Motor neuron (in vitro differentiated cells): ENCODE data around the gene MYO3A. TPM values are rescaled to one million over a fixed set of nuclear protein-coding genes. Genes with fewer than 3 reads are reported as not detected.

Experiments
- ATAC-seq, 8 experiments: fragments of 200-7000 bp; cut with Tn5 transposase; replicated peaks in 6 of 8; 2 replicates each; pipeline ENCODE4 v1.8.0; 2021; ENCODE audit warnings: mild to moderate bottlenecking in 8 of 8, moderate library complexity in 8 of 8
- H3K27ac ChIP-seq, 2 donors: fragments of 250-450 bp; sonication (Bioruptor Pico); 2 replicates each; pipeline ENCODE4 v1.9.0; 2021; ENCODE audit warnings: antibody characterized with exemption in 2 of 2, mild to moderate bottlenecking in 2 of 2, moderate library complexity in 1 of 2
- H3K4me1 ChIP-seq, 2 donors: fragments of 250-450 bp; sonication (Bioruptor Pico); replicated peaks in 1 of 2; 2 replicates each; pipeline ENCODE4 v1.6.1; 2021; ENCODE audit warnings: antibody characterized with exemption in 2 of 2, mild to moderate bottlenecking in 2 of 2, moderate library complexity in 1 of 2
- H3K4me3 ChIP-seq, 5 donors: fragments of 250-450 bp; sonication (Bioruptor Pico); 2 replicates each; pipeline ENCODE4 v1.9.0; 2021; ENCODE audit warnings: antibody characterized with exemption in 5 of 5, mild to moderate bottlenecking in 5 of 5, moderate library complexity in 4 of 5
- WGBS, 10 experiments: fragments of 450-650 bp; shearing (Covaris generic); methylation state at CpG; one replicate each; pipeline ENCODE4 v1.0.0; 2022; 5-methylcytosine and 5-hydroxymethylcytosine counted together
- in situ Hi-C, 9 experiments: fragments of 400-800 bp; cut with MboI; loops; one replicate each; pipeline ENCODE4 v1.15.0; 2021; ENCODE audit warnings: low sequenced_read_pairs in 9 of 9, low pct_unique_long_range_greater_than_20kb in 2 of 9; ENCODE audit not compliant: unreplicated experiment in 9 of 9
- total RNA-seq, 8 experiments: library from RNA; unstranded; fragments of 300-600 nt; gene quantifications; 2 replicates each; pipeline versions ENCODE4 v1.2.3 to v1.2.4, GENCODE V29; 2022

The MYO3A gene, protein sequence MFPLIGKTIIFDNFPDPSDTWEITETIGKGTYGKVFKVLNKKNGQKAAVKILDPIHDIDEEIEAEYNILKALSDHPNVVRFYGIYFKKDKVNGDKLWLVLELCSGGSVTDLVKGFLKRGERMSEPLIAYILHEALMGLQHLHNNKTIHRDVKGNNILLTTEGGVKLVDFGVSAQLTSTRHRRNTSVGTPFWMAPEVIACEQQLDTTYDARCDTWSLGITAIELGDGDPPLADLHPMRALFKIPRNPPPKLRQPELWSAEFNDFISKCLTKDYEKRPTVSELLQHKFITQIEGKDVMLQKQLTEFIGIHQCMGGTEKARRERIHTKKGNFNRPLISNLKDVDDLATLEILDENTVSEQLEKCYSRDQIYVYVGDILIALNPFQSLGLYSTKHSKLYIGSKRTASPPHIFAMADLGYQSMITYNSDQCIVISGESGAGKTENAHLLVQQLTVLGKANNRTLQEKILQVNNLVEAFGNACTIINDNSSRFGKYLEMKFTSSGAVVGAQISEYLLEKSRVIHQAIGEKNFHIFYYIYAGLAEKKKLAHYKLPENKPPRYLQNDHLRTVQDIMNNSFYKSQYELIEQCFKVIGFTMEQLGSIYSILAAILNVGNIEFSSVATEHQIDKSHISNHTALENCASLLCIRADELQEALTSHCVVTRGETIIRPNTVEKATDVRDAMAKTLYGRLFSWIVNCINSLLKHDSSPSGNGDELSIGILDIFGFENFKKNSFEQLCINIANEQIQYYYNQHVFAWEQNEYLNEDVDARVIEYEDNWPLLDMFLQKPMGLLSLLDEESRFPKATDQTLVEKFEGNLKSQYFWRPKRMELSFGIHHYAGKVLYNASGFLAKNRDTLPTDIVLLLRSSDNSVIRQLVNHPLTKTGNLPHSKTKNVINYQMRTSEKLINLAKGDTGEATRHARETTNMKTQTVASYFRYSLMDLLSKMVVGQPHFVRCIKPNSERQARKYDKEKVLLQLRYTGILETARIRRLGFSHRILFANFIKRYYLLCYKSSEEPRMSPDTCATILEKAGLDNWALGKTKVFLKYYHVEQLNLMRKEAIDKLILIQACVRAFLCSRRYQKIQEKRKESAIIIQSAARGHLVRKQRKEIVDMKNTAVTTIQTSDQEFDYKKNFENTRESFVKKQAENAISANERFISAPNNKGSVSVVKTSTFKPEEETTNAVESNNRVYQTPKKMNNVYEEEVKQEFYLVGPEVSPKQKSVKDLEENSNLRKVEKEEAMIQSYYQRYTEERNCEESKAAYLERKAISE (N-terminal part only)
- total RNA-seq = 1 to 10 TPM in 4 of 8 experiments, under 1 TPM in 3, not detected in 1; 0.07 to 4.0 (median 1.6) TPM

DNA sequence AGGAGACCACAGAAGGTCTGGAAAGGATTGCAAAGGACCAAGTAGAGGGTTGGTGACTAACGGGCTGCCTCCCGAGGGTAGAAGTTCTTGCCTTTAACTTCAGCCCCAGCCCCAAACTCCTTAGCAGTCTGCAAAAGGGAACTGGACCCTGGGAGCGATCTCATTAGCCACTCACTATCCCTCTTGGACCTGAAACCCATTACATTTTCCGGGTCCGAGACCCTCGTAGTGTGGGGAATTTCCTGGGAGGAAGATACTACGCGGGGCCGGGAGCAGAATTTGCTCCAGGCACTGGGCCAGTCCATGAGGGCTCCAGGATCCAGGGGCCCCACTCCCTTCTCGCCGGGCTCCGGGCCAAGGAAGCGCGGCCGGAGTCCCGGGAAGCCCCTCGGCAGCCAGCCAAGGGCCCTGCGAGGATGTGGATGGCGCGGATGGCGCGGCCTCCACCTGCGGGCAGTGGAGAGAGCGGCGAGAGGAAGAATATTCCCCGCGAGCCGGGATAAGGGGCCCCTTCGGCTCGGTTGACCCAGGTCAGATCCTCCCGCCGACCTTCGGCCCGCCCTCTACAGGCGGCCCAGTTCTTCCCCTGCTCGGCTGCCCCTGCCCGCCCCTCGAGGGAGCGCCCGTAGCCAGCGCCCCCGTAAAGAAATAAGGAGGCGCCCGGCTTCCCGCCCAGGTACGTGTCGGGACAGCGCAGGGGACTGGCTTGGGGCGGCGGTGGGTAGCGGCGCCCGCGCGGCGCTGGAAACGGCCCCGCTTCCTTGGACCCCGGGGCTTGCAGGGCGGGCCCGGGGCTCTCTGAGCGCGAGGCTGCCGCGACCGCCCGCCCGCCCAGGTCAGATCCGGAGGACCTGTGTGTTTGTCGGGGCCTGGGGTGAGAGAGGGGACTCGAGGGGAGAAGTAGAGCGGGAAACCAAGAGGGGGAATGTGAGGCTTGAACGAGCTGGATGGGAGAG is at the start of gene MYO3A:
MYO3A (plus strand) TSS at position 577 of the 956 bp plus-strand sequence. CDS start 17,882 bp downstream, outside the sequence.
- H3K27ac ChIP-seq = peak within 1 kb of the TSS in 1 of 2 donors; percentile 47
- peak in 6 of 8 experiments; percentile 67 to 80 (median 76) for ATAC-seq
- peaks cover 10 to 22% of the 10 kb centered on the region in 2 donors for H3K4me1 ChIP-seq
- in situ Hi-C loops = no loop called here
- WGBS, 10 experiments = 0 to 90% (median 32%) methylated on average over 1 to 18 of the region's 73 CpGs; no CpG with 5 or more reads in 3 of the 10 experiments
- H3K4me3 ChIP-seq = peak within 1 kb of the TSS; percentile 33 to 50 (median 45)

DNA sequence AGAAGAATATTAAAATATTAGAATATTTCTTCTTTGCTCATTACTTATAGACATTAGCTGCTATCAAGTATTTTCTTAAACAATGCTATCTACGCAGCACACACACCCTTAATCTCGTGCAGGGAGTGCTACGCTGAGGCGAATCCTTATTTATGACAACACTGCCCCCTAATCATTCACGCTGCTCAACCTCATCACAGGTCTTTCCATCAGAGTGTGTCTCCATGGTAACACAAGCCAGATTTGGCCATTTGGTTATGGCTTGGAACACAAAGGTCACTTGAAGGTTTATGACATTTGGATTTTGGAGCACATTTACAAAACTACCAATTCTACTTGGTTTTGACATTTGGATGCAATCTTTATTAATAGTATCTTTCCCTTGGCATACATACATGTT is 45.4 kb upstream of the MYO3A start:
- peak in 5 of 8 experiments; percentile 47 to 78 (median 65) for ATAC-seq
- Histone ChIP-seq H3K27ac (no peak overlapping the region), H3K4me3 (no peak overlapping the region), H3K4me1 (peaks cover 3 to 10% of the 10 kb centered on the region in 2 donors)
- WGBS, 10 experiments = 0 to 67% (median 38%) methylated on average over 1 to 5 of the region's 5 CpGs; no CpG with 5 or more reads in 2 of the 10 experiments
- in situ Hi-C loops = loop anchor here in 2 of 9 experiments (25.0 kb wide), 2 partner anchors 374 to 399 kb away; no protein-coding TSS in a partner anchor

DNA sequence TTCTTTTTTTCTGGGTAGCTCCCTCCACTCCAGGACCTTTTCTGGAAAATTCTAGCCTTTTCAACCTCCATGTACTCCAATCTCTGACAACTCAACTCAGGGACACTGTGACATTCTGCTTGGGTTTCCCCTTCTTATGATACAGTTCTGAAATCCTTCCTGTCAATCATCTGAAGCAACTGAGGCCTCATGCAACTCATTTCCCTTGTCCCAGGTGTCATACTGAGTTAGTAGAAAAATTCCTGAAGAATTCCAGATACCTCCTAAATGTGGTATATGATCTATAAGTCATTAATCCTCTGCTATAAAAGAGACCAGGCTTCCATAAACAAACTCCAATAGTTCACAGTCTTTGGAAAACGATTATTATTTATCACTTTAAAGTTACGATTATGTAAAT is 43.0 kb upstream of the MYO3A start:
- Histone ChIP-seq H3K4me3 (no peak overlapping the region), H3K4me1 (peaks cover 3 to 12% of the 10 kb centered on the region in 2 donors), H3K27ac (no peak overlapping the region)
- in situ Hi-C loops = loop anchor here in 2 of 9 experiments (25.0 kb wide), 2 partner anchors 371 to 396 kb away; no protein-coding TSS in a partner anchor
- 0 to 100% (median 74%) methylated on average over 1 to 2 of the region's 2 CpGs; no CpG with 5 or more reads in 1 of the 10 experiments for WGBS, 10 experiments
- no peak for ATAC-seq

DNA sequence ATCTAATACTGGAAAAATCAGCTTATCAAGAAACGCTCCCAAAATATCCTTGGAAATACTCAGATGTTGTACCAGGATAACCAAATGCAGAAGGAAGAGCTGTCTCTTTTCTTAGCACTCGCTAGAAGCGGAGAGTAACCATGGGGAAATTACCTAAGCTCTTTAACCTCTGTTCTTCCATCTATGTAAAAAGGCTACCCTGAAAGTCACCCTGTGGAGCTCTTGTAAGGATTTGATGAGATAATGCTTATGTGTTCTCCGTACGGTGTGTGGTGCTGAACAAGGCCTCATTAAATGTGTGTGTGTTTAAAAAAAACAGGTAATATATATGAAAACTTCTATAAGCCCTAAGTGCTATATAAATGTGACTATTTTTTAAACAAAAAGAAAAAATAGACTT is 38.2 kb upstream of the MYO3A start:
- 0 to 90% (median 30%) methylated on average over 1 to 5 of the region's 5 CpGs; no CpG with 5 or more reads in 1 of the 10 experiments for WGBS, 10 experiments
- H3K4me1 ChIP-seq = peaks cover 0 to 17% of the 10 kb centered on the region in 2 donors
- H3K27ac ChIP-seq = no peak overlapping the region
- ATAC-seq = no peak
- in situ Hi-C loops = loop anchor here in 2 of 9 experiments (25.0 kb wide), 2 partner anchors 366 to 391 kb away; no protein-coding TSS in a partner anchor
- no peak overlapping the region for H3K4me3 ChIP-seq

DNA sequence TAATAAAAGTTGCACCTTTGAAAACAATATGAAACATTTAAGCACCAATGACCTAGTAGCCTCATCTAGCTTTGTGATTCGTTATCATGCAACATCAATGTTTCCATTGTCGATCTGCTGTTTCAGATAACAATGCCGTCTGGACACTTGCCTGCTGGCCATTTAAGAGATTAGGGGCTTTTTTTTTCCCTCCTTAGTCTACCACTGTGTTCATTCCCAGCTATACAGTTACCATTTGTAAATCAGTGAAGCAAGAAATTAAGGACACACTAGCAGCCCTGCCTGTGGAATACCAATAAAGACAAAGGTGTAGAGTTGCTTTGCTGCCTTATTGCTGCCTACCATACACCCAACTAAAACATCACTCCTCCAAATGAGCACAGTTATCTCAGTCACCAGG is 37.6 kb upstream of the MYO3A start:
- peak in 2 of 8 experiments; percentile 38 to 53 for ATAC-seq
- no peak overlapping the region for H3K4me3 ChIP-seq
- 10 to 38% (median 19%) methylated on average over 2 to 3 of the region's 3 CpGs; no CpG with 5 or more reads in 4 of the 10 experiments for WGBS, 10 experiments
- peaks cover 0 to 17% of the 10 kb centered on the region in 2 donors for H3K4me1 ChIP-seq
- in situ Hi-C loops = loop anchor here in 2 of 9 experiments (25.0 kb wide), 2 partner anchors 366 to 391 kb away; no protein-coding TSS in a partner anchor
- no peak overlapping the region for H3K27ac ChIP-seq

DNA sequence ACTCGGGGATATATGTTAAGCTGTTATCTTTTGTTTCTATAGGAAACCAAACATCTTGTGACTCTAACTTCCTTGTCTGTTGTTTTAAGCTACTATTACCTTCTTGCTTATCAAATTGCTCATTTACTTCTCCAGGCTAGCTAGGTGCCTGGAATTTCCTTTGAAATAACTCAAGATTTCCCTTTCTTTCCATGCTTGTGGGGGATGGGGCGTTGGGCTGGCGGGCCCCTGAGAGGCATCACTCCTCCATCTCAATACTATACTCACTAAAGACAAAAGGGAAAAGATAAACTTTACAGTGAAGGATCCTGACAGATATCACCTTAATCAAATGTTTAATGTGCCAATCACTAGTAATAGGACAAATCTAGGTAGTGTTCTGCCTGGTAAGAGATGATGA is 34.7 kb upstream of the MYO3A start:
- Histone ChIP-seq H3K27ac (no peak overlapping the region), H3K4me3 (no peak overlapping the region), H3K4me1 (peaks cover 2 to 28% of the 10 kb centered on the region in 2 donors)
- 11 to 100% (median 93%) methylated on average over 1 to 3 of the region's 3 CpGs; no CpG with 5 or more reads in 4 of the 10 experiments for WGBS, 10 experiments
- no peak for ATAC-seq
- in situ Hi-C loops = loop anchor here in 2 of 9 experiments (25.0 kb wide), 2 partner anchors 363 to 388 kb away; no protein-coding TSS in a partner anchor

DNA sequence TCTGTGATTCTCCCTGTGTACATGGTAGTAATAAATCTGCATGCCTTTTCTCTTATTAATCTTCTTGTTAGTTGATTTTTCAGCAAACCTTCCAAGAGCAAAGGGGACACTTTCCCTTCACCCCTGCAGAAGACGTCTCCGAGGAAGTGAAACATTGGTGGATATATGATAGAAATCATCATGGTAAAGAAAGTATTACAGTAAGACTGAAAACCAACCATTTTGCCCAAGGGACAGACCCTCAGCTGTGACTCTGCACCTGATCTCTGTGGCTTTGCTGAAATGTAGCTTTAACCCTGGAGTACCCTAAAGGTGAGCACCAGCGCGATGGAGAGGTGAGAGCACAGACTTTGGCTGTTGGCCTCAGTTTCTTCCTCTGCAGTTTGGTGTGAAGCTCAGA is 32.8 kb upstream of the MYO3A start:
- ATAC-seq = no peak

DNA sequence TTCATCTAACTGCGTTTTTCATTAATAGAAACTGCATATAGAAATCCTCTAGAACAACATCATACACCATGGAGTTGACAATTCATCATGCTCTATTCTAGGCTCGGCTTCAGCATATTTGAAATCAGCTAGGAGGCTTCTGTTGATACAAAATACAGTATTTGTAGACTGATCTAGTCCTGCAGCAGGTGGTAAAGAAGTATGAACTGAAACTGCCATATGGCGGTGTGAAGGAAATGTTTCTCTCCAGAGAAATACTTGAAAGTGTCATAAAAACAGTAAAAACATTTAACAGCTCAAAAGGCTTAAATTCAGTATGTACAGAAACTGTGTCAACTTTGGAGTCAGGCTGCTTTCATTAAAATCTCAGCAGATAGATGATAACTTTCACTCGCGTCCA is 32.0 kb upstream of the MYO3A start:
- in situ Hi-C loops = no loop called here
- no peak overlapping the region for H3K4me3 ChIP-seq
- H3K27ac ChIP-seq = no peak overlapping the region
- WGBS, 10 experiments = 0 to 100% (median 38%) methylated on average over 1 to 5 of the region's 5 CpGs; no CpG with 5 or more reads in 1 of the 10 experiments
- ATAC-seq = no peak
- H3K4me1 ChIP-seq = peaks cover 3 to 18% of the 10 kb centered on the region in 2 donors

More for the DNA sequence above, 32.8 kb upstream of the MYO3A start:
- H3K4me3 ChIP-seq = no peak overlapping the region
- in situ Hi-C loops = no loop called here
- peaks cover 3 to 26% of the 10 kb centered on the region in 2 donors for H3K4me1 ChIP-seq
- H3K27ac ChIP-seq = no peak overlapping the region
- 0 to 100% (median 73%) methylated on average over 1 to 4 of the region's 4 CpGs; no CpG with 5 or more reads in 4 of the 10 experiments for WGBS, 10 experiments

DNA sequence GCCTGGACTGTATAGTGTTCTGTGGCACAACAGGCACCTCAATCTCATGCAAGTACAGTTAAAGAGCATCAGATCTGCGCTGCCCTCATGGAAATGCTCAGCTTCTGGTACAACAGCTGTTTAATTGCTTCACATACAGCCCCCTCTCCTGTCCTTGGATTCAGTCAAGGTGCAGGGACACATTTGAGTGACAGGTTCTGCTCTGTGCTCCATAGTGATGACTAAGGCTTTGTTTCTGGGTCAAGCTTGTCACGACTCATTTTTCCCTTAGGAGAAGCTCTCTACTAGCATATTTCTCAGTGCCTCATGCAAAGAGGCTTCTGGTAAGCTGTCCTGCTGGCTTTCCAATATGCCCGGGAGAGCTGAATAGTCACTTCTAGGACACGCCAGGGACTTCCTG is 26.8 kb upstream of the MYO3A start:
- peak overlapping the region in 1 of 2 donors; percentile 21 for H3K27ac ChIP-seq
- H3K4me1 ChIP-seq = peaks cover 3 to 21% of the 10 kb centered on the region in 2 donors
- whole genome bisulfite sequencing, 10 experiments = 0 to 80% (median 47%) methylated on average over 2 to 4 of the region's 4 CpGs; no CpG with 5 or more reads in 3 of the 10 experiments
- peak in 4 of 8 experiments; percentile 41 to 88 (median 70) for ATAC-seq
- in situ Hi-C loops = no loop called here
- H3K4me3 ChIP-seq = no peak overlapping the region

DNA sequence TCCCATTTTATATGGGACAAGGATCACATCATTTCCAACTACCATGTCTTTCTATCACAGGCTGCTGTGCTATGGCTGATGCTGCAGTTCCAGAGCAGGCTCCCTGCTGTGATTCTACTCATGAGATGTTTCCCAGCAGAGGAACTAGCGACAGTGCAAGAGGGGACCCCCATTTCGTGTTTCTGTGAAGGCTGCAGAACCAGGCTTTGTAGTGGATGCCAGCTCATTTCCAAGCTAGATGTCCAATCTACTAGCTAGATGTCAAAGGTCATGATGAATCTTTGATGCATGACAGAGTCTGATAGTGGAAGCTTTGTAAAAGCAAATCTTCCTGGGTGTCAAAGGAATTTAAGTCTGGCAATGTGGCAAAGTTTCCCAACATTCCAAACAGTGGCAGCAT is 21.2 kb upstream of the MYO3A start:
- Histone ChIP-seq H3K4me1 (peaks cover 0 to 5% of the 10 kb centered on the region in 2 donors), H3K27ac (no peak overlapping the region), H3K4me3 (no peak overlapping the region)
- 0 to 40% (median 0%) methylated on average over 1 to 2 of the region's 2 CpGs; no CpG with 5 or more reads in 5 of the 10 experiments for WGBS, 10 experiments
- peak in 2 of 8 experiments; percentile 24 to 32 for ATAC-seq
- in situ Hi-C loops = no loop called here

DNA sequence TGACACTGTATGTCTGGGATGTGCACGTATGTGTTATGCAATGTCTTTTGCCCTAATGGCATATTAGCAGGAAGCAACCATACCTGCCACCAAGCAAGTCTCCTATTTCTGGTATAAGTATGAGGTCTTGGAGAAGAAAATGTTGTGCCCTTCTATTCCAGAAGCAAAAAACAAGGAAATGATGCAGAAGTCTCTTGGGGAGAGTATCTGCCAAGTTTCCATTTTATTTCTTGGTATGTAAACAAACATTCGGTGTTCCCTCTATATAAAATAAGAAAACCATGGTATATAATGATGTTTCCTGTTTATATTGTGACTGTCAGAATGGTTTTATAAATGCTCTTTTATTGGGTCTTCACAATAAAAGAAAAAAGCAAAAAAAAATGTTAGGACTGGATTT is 19.3 kb upstream of the MYO3A start:
- WGBS, 10 experiments = 14 to 100% (median 92%) methylated on average over 1 to 2 of the region's 2 CpGs
- H3K27ac ChIP-seq = no peak overlapping the region
- no peak overlapping the region for H3K4me3 ChIP-seq
- in situ Hi-C loops = no loop called here
- ATAC-seq = no peak
- peaks cover 0 to 5% of the 10 kb centered on the region in 2 donors for H3K4me1 ChIP-seq
